Adipocyte (in vitro differentiated cells): Measurements from ENCODE around the gene LGALS7.
"Not testable (repeated sequence)": the region's sequence is repeated elsewhere in the genome, so short reads cannot be mapped to it uniquely, and the experiment has no call there.

Experiments used
- DNase-seq: peaks from one replicate; pipeline ENCODE4 v3.0.0-alpha.2; 2015; ENCODE audit warnings: low read depth
- H3K27me3 ChIP-seq: replicated peaks from 2 replicates; pipeline ENCODE4 v1.7.0; 2013; ENCODE audit warnings: mild to moderate bottlenecking, low read length, moderate library complexity; ENCODE audit not compliant: control insufficient read depth, insufficient read depth
- H3K36me3 ChIP-seq: 2 replicates; pipeline ENCODE4 v1.7.0; 2013; ENCODE audit warnings: low read length, mild to moderate bottlenecking, moderate library complexity; ENCODE audit not compliant: control insufficient read depth, insufficient read depth, severe bottlenecking
- H3K4me1 ChIP-seq: 2 replicates; pipeline ENCODE4 v1.7.0; 2013; ENCODE audit warnings: mild to moderate bottlenecking, low read length, moderate library complexity; ENCODE audit not compliant: control insufficient read depth, insufficient read depth
- H3K4me3 ChIP-seq: 2 replicates; pipeline ENCODE4 v1.7.0; 2013; ENCODE audit warnings: mild to moderate bottlenecking, low read length, moderate library complexity
- H3K9ac ChIP-seq: 2 replicates; pipeline ENCODE4 v1.7.0; 2013; ENCODE audit warnings: mild to moderate bottlenecking, low read length, moderate library complexity
- H3K9me3 ChIP-seq: 2 replicates; pipeline ENCODE4 v1.7.0; 2013; ENCODE audit warnings: mild to moderate bottlenecking, low read length, moderate library complexity; ENCODE audit not compliant: control insufficient read depth

The LGALS7 gene

DNA sequence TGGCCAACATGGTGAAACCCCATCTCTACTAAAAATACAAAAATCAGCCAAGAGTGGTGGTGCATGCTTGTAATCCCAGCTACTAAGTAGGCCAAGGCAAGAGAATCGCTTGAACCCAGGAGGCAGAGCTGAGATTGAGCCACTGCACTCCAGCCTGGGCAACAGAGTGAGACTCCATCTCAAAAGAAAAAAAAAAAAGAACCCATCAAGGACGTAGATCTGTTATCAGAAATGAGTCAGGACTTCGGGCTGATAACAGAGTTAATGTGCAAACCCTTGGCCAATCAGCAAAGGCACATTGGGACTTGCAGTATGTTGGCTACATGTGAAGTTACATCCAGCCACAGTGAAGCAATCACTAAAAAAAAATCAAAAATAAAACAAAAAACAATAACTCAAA, 10.9 kb upstream of the LGALS7 start:
- Histone ChIP-seq H3K4me1 (no peaks in the 10 kb centered on the region), H3K9ac (no peak overlapping the region), H3K9me3 (no peaks in the 10 kb centered on the region), H3K27me3 (peaks cover 13% of the 10 kb centered on the region), H3K36me3 (no peaks in the 10 kb centered on the region), H3K4me3 (no peak overlapping the region)
- DNase-seq, result no peak

DNA sequence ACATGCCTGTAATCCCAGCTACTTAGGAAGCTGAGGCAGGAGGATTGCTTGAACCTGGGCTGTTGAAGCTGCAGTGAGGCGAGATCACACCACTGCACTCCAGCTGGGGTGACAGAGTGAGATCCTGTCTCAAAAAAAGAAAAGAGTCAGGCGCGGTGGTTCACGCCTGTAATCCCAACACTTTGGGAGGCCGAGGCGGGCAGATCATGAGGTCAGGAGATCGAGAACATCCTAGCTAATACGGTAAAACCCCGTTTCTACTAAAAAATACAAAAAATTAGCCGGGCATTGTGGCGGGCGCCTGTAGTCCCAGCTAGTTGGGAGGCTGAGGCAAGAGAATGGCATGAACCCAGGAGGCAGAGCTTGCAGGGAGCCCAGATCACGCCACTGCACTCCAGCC, 8.9 kb upstream of the LGALS7 start:
- H3K27me3 ChIP-seq, result peaks cover 17% of the 10 kb centered on the region
- not testable (repeated sequence) for H3K9ac ChIP-seq, DNase-seq, H3K36me3 ChIP-seq, H3K9me3 ChIP-seq, H3K4me1 ChIP-seq, H3K4me3 ChIP-seq

DNA sequence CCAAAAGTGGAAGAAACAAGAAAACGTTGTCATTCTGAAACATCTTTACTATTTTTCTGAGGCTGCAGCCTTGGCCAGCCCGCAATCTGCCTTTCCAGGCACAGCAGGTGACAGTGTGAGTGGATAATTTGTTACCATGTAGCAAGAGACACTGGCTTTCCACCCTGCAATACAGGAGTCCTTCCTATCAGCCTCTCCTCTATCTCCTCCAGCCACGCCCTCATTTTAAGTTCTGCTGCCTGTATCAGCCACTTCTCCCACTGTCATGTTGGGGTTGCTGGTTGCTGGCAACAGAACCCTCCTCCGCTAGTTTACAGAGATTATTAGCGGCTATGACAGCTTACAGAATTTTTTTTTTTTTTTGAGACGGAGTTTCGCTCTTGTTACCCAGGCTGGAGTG, 7.7 kb upstream of the LGALS7 start:
- no peak for DNase-seq
- no peaks in the 10 kb centered on the region for H3K9me3 ChIP-seq
- H3K4me3 ChIP-seq, result no peak overlapping the region
- peaks cover 17% of the 10 kb centered on the region for H3K27me3 ChIP-seq
- H3K36me3 ChIP-seq, result no peaks in the 10 kb centered on the region
- no peak overlapping the region for H3K9ac ChIP-seq
- H3K4me1 ChIP-seq, result no peaks in the 10 kb centered on the region

DNA sequence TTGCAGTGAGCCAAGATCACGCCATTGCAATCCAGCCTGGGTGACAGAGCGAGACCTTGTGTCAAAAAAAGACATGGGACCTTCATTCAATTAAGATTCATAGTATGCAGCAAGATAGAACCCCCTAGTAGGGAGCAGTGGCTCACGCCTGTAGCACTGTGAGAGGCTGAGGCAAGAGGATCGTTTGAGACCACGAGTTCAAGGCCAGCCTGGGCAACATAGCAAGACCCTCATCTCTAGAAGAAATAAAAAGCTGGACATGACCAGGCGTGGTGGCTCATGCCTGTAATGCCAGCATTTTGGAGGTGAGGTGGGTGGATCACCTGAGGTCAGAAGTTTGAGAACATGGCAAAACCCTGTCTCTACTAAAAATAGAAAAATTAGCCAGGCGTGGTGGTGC, 7.1 kb upstream of the LGALS7 start:
- H3K9me3 ChIP-seq, result no peaks in the 10 kb centered on the region
- H3K9ac ChIP-seq, result no peak overlapping the region
- H3K4me3 ChIP-seq, result no peak overlapping the region
- no peaks in the 10 kb centered on the region for H3K4me1 ChIP-seq
- no peaks in the 10 kb centered on the region for H3K36me3 ChIP-seq
- DNase-seq, result no peak
- peaks cover 17% of the 10 kb centered on the region for H3K27me3 ChIP-seq

- no peak overlapping the region for H3K9ac ChIP-seq
- no peaks in the 10 kb centered on the region for H3K9me3 ChIP-seq
- no peak overlapping the region for H3K4me3 ChIP-seq
- H3K4me1 ChIP-seq, result no peaks in the 10 kb centered on the region
- peaks cover 17% of the 10 kb centered on the region for H3K27me3 ChIP-seq
- DNase-seq, result no peak
- no peaks in the 10 kb centered on the region for H3K36me3 ChIP-seq
Observed at GRCh38 chr19:38778733-38779132, 5.4 kb upstream of the LGALS7 start.

DNA sequence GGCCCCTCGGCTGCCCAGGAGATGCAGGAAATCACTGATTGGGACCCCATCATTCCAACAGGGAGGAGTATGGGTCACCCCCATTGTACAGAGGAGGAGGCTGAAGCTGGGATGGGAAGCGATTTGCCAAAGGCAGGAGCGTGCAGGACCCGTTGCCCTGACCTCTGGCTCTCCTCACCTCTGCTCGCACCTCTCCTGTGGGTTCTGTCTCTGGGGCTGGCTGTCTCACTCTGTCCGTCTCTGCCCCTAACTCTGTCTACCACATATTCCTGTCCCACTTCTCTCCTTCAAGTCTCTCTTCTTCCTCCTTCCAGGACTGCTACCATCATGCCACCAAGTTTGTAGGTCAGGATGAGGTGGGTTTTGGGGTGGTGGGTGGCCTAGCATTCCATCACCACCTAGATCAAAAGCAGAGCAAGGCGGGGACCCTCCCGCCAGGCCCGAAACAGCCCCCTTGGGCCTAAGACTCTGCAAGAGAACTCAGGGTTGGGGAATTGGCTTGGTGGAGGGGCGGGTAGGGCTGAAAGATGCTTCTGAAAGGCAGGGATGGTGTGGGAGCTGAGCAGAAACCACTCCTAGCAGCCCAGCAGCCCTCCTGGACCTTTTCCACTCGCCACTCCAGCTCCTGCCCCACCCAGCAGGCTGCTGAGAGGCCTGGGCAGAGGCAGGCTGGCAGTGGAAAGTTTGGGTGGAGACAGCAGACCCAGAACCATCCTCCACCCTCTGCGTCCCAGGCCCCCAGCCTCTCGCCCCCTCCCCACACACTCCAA, 1.0 kb upstream of the LGALS7 start:
- no peak for DNase-seq
- H3K27me3 ChIP-seq, result peaks cover 4% of the 10 kb centered on the region
- H3K36me3 ChIP-seq, result no peaks in the 10 kb centered on the region
- no peak overlapping the region for H3K4me3 ChIP-seq
- H3K9me3 ChIP-seq, result no peaks in the 10 kb centered on the region
- H3K9ac ChIP-seq, result no peak overlapping the region
- H3K4me1 ChIP-seq, result no peaks in the 10 kb centered on the region

DNA sequence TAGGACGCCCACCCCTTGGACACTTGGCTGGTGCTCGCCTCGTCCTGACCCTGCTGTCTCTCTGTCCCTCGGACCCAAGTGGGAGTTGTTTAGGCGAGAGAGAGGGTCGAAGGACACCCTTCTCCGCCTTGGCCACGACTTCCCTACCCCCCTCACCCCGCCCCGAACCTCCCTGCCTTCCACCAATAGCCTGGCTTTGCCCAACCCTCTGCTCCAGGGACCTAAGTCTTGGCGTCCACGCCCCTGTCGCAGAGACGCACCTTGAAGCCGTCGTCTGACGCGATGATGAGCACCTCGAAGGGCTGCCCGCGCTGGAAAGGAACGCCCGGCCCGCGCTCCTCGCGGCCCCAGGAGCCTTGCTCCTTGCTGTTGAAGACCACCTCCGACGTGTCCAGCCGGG, 1.7 kb downstream of the LGALS7 start:
- H3K9me3 ChIP-seq, H3K4me1 ChIP-seq, H3K4me3 ChIP-seq, H3K9ac ChIP-seq, H3K36me3 ChIP-seq, DNase-seq, H3K27me3 ChIP-seq: not testable (repeated sequence)

GRCh38 chr19:38770949-38771275, 2.4 kb downstream of the LGALS7 start:
- not testable (repeated sequence) for H3K36me3 ChIP-seq, H3K4me1 ChIP-seq, H3K27me3 ChIP-seq, H3K9me3 ChIP-seq, DNase-seq, H3K9ac ChIP-seq, H3K4me3 ChIP-seq

- H3K4me1 ChIP-seq, H3K9ac ChIP-seq, H3K27me3 ChIP-seq, H3K4me3 ChIP-seq, DNase-seq, H3K9me3 ChIP-seq, H3K36me3 ChIP-seq: not testable (repeated sequence)
Observed at GRCh38 chr19:38770228-38770948, 2.9 kb downstream of the LGALS7 start.

DNA sequence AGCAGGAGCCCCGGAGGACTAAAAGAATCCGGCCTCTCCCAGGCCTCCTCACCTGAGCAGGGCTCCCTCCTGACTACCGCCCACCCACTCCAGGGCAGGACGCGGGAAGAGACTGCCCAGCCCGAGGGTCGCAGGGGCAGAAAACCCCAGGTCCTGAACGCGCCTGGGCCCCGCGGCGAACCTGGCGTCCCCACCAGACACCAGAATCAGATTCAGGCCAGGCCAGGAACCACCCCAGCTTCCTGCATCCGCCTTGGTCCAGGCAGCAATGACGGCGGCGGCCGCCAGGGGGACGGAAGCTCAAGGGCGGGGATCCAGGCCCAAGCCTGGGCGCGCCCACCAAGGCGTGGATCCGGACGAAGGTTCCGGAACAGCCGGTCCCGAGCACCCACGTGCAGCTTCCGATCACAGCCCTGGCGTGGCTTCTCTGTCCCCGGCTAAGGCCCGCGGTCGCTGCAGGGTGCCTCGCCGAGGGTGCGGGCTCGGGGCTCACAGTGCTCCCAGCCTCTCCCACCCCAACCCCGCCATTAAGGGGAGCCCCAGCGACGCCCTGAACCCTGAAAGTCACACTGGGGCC, 3.6 kb downstream of the LGALS7 start:
- Histone ChIP-seq H3K9me3 (no peaks in the 10 kb centered on the region), H3K9ac (peak overlapping the region; percentile 63), H3K36me3 (no peaks in the 10 kb centered on the region), H3K4me1 (no peaks in the 10 kb centered on the region), H3K4me3 (no peak overlapping the region), H3K27me3 (no peaks in the 10 kb centered on the region)
- DNase-seq, result peak; percentile 77

- H3K27me3 ChIP-seq, result no peaks in the 10 kb centered on the region
- no peaks in the 10 kb centered on the region for H3K9me3 ChIP-seq
- no peaks in the 10 kb centered on the region for H3K4me1 ChIP-seq
Observed at GRCh38 chr19:38766276-38767047, 6.9 kb downstream of the LGALS7 start.

More at GRCh38 chr19:38766276-38767047, 6.9 kb downstream of the LGALS7 start:
- no peak overlapping the region for H3K9ac ChIP-seq
- no peak overlapping the region for H3K4me3 ChIP-seq
- H3K36me3 ChIP-seq, result no peaks in the 10 kb centered on the region
- no peak for DNase-seq
